Thymus (tissue), 14 donors: ENCODE results near the gene KRTAP20-4. TPM values are rescaled to one million over a fixed set of nuclear protein-coding genes. Genes with fewer than 3 reads are reported as not detected.

Experiments used
- DNase-seq, 9 donors: peaks; one replicate each; pipeline ENCODE4 v3.0.0-alpha.2; 2013; ENCODE audit warnings: low spot score in 9 of 9, low read depth in 6 of 9, missing footprints in 1 of 9
- H3K27ac ChIP-seq, 2 donors: one replicate each; pipeline ENCODE4 v1.5.1; 2013; ENCODE audit warnings: control low read depth in 1 of 2, low read depth in 1 of 2, low read length in 1 of 2, mild to moderate bottlenecking in 1 of 2, moderate library complexity in 1 of 2
- H3K27me3 ChIP-seq, 2 donors: one replicate each; pipeline ENCODE4 v1.5.1; 2013; ENCODE audit warnings: low read length in 1 of 2; ENCODE audit not compliant: control insufficient read depth in 2 of 2, insufficient read depth in 1 of 2
- H3K36me3 ChIP-seq, 2 donors: one replicate each; pipeline ENCODE4 v1.5.1; 2013; ENCODE audit warnings: low read length in 1 of 2, mild to moderate bottlenecking in 1 of 2, moderate library complexity in 1 of 2; ENCODE audit not compliant: control insufficient read depth in 2 of 2, insufficient read depth in 2 of 2
- H3K4me1 ChIP-seq, 2 donors: one replicate each; pipeline ENCODE4 v1.5.1; 2013; ENCODE audit warnings: low read length in 2 of 2; ENCODE audit not compliant: control insufficient read depth in 2 of 2, insufficient read depth in 2 of 2
- H3K4me3 ChIP-seq, 2 donors: one replicate each; pipeline ENCODE4 v1.5.1; 2013; ENCODE audit warnings: low read length in 2 of 2, control low read depth in 1 of 2, mild to moderate bottlenecking in 1 of 2
- H3K9me3 ChIP-seq, 2 donors: one replicate each; pipeline ENCODE4 v1.5.1; 2013; ENCODE audit warnings: low read length in 1 of 2, mild to moderate bottlenecking in 1 of 2; ENCODE audit not compliant: control insufficient read depth in 2 of 2, insufficient read depth in 1 of 2
- WGBS: extraction: QIAGEN DNeasy Blood & Tissue Kit; methylation state at CpG from one replicate; pipeline ENCODE4 v1.1.7; 2013; 5-methylcytosine and 5-hydroxymethylcytosine counted together
- long read RNA-seq, 10 donors: transcript quantifications; one replicate each; lab custom pipeline, GENCODE V29; 2026
- polyA plus RNA-seq: library from polyadenylated mRNA; stranded (reverse); fragments of 200-250 nt; gene quantifications from one replicate; pipeline ENCODE4 v1.2.3, GENCODE V29; 2013
- total RNA-seq: library from RNA; stranded (reverse); fragments of 120-200 nt; gene quantifications from one replicate; pipeline ENCODE4 v1.2.4, GENCODE V29; 2013
- donor health status: healthy.

KRTAP20-4 gene
- total RNA-seq (not detected), polyA plus RNA-seq (not detected)
- long read RNA-seq, donor 1, result 0 reads
- long read RNA-seq, donor 2, result 0 reads
- long read RNA-seq, donor 3, result 0 reads
- long read RNA-seq, donor 4, result 0 reads
- long read RNA-seq, donor 5, result 0 reads
- long read RNA-seq, donor 6, result 0 reads
- long read RNA-seq, donor 7, result 0 reads
- long read RNA-seq, donor 8, result 0 reads
- long read RNA-seq, donor 9, result 0 reads
- long read RNA-seq, donor 10, result 0 reads

GRCh38 chr21:30620522-30620921 lies at the start of gene KRTAP20-4:
Gene KRTAP20-4, plus strand, starts transcription at chr21:30620627.
- Histone ChIP-seq H3K4me1 (no peaks in the 10 kb centered on the region), H3K27me3 (no peaks in the 10 kb centered on the region), H3K36me3 (no peaks in the 10 kb centered on the region), H3K27ac (no peak within 1 kb of the TSS), H3K9me3 (peaks cover 0 to 7% of the 10 kb centered on the region in 2 donors), H3K4me3 (no peak within 1 kb of the TSS)
- DNase-seq, result no peak
- WGBS, result 95% methylated on average over 3 of the region's 3 CpGs

- H3K4me3 ChIP-seq, result no peak overlapping the region
These were observed 42.7 kb upstream of the KRTAP20-4 start for GRCh38 chr21:30577766-30578165.

GRCh38 chr21:30579346-30579745 lies 41.1 kb upstream of the KRTAP20-4 start:
- Histone ChIP-seq H3K4me3 (no peak overlapping the region), H3K27ac (no peak overlapping the region), H3K27me3 (no peaks in the 10 kb centered on the region), H3K9me3 (no peaks in the 10 kb centered on the region), H3K4me1 (no peaks in the 10 kb centered on the region), H3K36me3 (no peaks in the 10 kb centered on the region)
- WGBS, result 79% methylated on average over 1 of the region's 1 CpG
- DNase-seq, result no peak

More at GRCh38 chr21:30577766-30578165, 42.7 kb upstream of the KRTAP20-4 start:
- H3K4me1 ChIP-seq, result no peaks in the 10 kb centered on the region
- H3K27me3 ChIP-seq, result no peaks in the 10 kb centered on the region
- no peak overlapping the region for H3K27ac ChIP-seq
- H3K9me3 ChIP-seq, result no peaks in the 10 kb centered on the region
- no peaks in the 10 kb centered on the region for H3K36me3 ChIP-seq
- DNase-seq, result no peak

GRCh38 chr21:30580132-30580531 lies 40.3 kb upstream of the KRTAP20-4 start:
- no peaks in the 10 kb centered on the region for H3K36me3 ChIP-seq
- no peak overlapping the region for H3K4me3 ChIP-seq
- H3K27ac ChIP-seq, result no peak overlapping the region
- WGBS, result 58% methylated on average over 3 of the region's 3 CpGs
- H3K27me3 ChIP-seq, result no peaks in the 10 kb centered on the region
- H3K4me1 ChIP-seq, result no peaks in the 10 kb centered on the region
- H3K9me3 ChIP-seq, result no peaks in the 10 kb centered on the region
- DNase-seq, result no peak

DNA sequence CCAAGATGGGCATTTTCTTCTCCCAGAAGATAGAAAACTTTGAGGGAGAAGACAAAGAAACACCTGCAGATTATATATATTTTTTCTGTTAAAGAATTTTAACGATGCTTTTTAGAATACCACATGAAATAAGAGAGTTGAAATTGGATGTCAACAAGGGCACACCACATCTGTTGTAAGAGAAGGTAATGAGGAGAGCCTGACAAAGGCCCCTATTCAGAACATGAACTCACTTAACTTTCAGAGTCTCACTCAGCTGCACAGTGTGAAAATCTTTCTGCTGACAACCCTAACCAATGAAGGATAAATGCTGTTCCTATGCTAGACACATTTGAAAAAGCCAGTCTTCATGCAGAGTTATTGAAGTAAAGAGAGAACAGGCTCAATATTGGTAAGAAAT lies 37.6 kb upstream of the KRTAP20-4 start:
- Histone ChIP-seq H3K27me3 (no peaks in the 10 kb centered on the region), H3K4me1 (no peaks in the 10 kb centered on the region), H3K27ac (no peak overlapping the region), H3K36me3 (no peaks in the 10 kb centered on the region), H3K9me3 (no peaks in the 10 kb centered on the region), H3K4me3 (no peak overlapping the region)
- no peak for DNase-seq
- 91% methylated on average over 1 of the region's 1 CpG for WGBS

- no peak within 1 kb of the TSS for H3K4me3 ChIP-seq
- peaks cover 0 to 3% of the 10 kb centered on the region in 2 donors for H3K9me3 ChIP-seq
- H3K27ac ChIP-seq, result no peak within 1 kb of the TSS
- H3K27me3 ChIP-seq, result no peaks in the 10 kb centered on the region
- H3K4me1 ChIP-seq, result no peaks in the 10 kb centered on the region
- no peak for DNase-seq
- no peaks in the 10 kb centered on the region for H3K36me3 ChIP-seq
These were observed 30.1 kb upstream of the KRTAP20-4 start, which contains the start of gene KRTAP22-2 for GRCh38 chr21:30590297-30590696. Gene KRTAP22-2, minus strand, starts transcription at chr21:30590397.

DNA sequence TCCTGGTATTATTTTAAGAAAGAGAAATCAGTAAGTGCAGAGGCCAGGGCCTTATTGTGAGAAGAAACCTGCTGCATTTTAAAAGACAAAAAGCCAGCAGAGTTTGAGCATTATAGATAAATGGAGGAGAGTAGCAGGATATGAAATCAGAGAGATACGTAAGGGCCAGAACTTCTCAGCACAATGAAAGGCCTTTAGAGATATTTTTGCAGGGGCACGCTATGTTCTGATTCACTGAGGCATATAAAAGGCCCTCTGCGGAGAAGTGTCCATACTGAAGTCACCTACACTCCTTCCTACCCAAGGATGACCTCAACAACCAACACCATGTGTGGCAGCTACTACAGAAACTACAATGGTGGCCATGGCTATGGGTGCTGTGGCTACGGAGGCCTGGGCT lies 28.3 kb upstream of the KRTAP20-4 start, which contains the start of gene KRTAP6-3:
TSS of gene KRTAP6-3 (plus strand) at position 301 of the 400 bp plus-strand sequence. CDS start at position 307, 6 bp downstream.
- H3K4me1 ChIP-seq, result no peaks in the 10 kb centered on the region
- H3K36me3 ChIP-seq, result no peaks in the 10 kb centered on the region
- no peaks in the 10 kb centered on the region for H3K27me3 ChIP-seq
- no peak within 1 kb of the TSS for H3K27ac ChIP-seq
- WGBS, result 95% methylated on average over 4 of the region's 4 CpGs
- peaks cover 0 to 3% of the 10 kb centered on the region in 2 donors for H3K9me3 ChIP-seq
- no peak within 1 kb of the TSS for H3K4me3 ChIP-seq
- DNase-seq, result no peak

- DNase-seq, result no peak
- Histone ChIP-seq H3K4me3 (no peak within 1 kb of the TSS), H3K4me1 (no peaks in the 10 kb centered on the region), H3K36me3 (no peaks in the 10 kb centered on the region), H3K27ac (no peak within 1 kb of the TSS), H3K9me3 (no peaks in the 10 kb centered on the region), H3K27me3 (no peaks in the 10 kb centered on the region)
- WGBS, result 95% methylated on average over 6 of the region's 6 CpGs
These were observed 21.6 kb upstream of the KRTAP20-4 start, which contains the start of gene KRTAP6-2 for GRCh38 chr21:30598802-30599201. Gene KRTAP6-2, minus strand, starts transcription at chr21:30598902. Its CDS starts 28 bp downstream, at chr21:30598874.

DNA sequence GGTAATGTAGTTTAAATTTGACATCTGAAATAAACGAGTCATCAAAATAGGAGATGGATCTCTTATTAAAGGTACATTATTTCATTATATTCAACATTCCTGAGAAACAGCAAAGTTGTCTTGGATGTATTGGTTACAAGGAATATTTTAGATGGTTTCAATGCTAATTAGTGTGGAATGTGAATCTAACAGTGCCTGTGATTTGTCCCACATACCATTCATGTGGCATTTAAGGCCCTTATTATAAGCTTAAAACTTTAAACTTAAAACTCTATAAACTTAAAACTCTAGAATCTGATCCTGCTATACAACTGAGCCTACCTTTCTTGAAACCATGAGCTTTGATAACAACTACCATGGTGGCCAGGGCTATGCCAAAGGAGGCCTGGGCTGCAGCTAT lies 19.6 kb upstream of the KRTAP20-4 start, which contains the start of gene KRTAP22-1:
TSS of gene KRTAP22-1 (plus strand) at position 301 of the 400 bp plus-strand sequence.
- Histone ChIP-seq H3K4me1 (no peaks in the 10 kb centered on the region), H3K36me3 (no peaks in the 10 kb centered on the region), H3K27ac (no peak within 1 kb of the TSS), H3K4me3 (no peak within 1 kb of the TSS), H3K9me3 (no peaks in the 10 kb centered on the region), H3K27me3 (no peaks in the 10 kb centered on the region)
- DNase-seq, result no peak
- 94% methylated on average over 1 of the region's 1 CpG for WGBS
